Measurements from ENCODE around the gene GNG2.

GNG2 gene

DNA sequence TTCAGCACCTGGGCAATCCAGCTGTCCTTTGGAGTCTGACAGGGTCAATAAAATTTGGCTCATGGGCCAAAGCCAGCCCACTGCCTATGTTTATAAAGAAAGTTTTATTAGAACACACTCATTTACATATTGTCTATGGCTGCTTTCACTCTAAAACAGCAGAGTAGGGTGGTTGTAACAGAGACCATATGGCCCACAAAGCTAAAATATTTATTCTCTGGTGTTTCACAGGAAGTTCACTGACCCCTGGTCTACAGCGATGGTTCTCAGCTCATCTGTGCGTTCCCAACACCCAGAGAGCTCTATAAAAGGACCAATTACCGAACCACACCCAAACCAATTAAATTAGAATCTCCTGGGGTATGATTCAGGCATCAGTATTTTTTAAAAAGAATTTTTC is 91.2 kb downstream of the GNG2 start:
- DNase-seq = no peak

DNA sequence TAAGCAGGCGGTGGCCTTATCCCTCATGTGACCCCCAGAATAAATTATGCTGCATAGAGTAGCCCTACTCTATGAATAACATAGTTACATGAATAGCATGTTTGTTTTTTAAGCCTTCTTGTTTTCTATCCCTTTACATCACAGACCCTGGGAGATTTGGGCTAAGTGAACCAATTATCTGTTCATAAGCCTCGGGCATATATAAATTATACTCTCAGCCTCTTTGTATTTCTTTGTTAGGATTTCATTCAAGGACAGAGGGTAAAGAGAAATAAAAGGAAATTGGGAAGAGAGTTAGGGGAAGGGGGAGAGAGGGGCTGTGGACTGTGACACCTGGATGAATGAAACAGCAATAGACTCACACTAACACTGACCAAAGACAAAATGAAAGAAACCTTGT is 93.6 kb downstream of the GNG2 start:
- peak in 2 of 3 experiments; percentile 68 to 96 for DNase-seq

DNA sequence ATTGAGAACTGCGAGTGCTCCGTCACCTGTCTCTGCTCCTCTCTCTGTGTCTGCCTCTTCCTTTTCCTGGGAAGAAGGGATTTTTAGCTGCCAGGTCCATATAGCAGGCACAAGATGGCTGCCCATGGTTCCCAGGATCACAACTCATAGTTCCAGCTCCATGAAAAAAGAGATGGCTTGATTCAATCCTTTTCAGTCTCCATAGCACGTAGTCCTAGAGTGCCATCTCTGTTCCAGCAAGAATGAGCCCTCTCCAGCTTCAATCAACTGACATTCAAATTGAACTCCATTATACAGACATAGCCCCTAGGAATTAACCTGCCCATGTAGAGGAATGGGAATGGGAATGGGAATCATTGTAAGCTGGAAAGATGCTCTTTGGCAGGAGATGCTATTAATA is 94.2 kb downstream of the GNG2 start:
- peak in 1 of 3 experiments; percentile 57 for DNase-seq

- no peak for DNase-seq
Observed at GRCh38 chr14:51957950-51958349, 97.5 kb downstream of the GNG2 start.

DNA sequence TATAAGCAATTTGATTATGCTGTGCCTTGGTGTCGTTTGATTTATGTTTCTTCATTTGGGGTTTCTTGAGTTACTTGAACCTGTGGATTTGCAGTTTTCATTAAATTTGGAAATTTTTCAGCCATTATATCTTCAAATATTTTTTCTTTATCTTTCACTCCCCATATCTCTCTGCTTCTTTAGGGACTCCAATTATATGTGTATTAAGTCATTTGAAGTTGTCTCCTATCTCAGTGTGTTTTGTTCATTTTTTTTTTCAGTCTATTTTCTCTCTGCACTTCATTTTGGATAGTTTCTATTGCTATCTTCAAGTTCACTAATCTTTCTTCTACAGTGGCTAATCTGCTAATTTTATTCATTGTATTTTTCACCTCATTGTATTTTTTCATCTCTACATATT is 99.5 kb downstream of the GNG2 start:
- DNase-seq = no peak

- peak in 1 of 3 experiments; percentile 75 for DNase-seq
Observed at GRCh38 chr14:51960866-51961265, 100.5 kb downstream of the GNG2 start.

DNA sequence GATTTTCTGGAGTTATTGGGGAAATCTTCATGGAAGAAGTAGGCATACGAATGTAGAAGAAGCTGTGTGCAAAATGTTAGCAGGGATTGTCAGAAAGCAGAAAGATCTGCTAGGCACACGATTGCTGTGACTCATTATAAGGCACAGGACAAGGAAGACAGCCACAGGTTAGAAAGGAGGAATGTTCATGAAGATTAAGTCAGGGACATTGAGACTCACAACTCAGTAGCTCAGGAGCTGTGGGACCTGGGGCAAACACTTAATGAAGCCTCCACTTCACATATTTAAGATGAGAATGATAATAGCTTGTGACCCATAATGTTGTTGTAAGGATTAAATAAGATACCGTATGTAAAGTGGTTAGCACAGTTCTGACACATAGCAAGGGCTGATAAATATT is 102.3 kb downstream of the GNG2 start:
- peak in 1 of 3 experiments; percentile 63 for DNase-seq

- peak in 1 of 3 experiments; percentile 46 for DNase-seq
Observed at GRCh38 chr14:51963286-51963685, 102.9 kb downstream of the GNG2 start.

GRCh38 chr14:51967521-51967920 is 107.1 kb downstream of the GNG2 start:
- DNase-seq = no peak

- no peak for DNase-seq
Observed at GRCh38 chr14:51969852-51970540, 109.6 kb downstream of the GNG2 start.

- no peak for DNase-seq
Observed at GRCh38 chr14:51972566-51972965, 112.2 kb downstream of the GNG2 start.

- no peak for DNase-seq
Observed at GRCh38 chr14:51977075-51977474, 116.7 kb downstream of the GNG2 start.

GRCh38 chr14:51978681-51979085 is 118.3 kb downstream of the GNG2 start:
- no peak for DNase-seq

DNA sequence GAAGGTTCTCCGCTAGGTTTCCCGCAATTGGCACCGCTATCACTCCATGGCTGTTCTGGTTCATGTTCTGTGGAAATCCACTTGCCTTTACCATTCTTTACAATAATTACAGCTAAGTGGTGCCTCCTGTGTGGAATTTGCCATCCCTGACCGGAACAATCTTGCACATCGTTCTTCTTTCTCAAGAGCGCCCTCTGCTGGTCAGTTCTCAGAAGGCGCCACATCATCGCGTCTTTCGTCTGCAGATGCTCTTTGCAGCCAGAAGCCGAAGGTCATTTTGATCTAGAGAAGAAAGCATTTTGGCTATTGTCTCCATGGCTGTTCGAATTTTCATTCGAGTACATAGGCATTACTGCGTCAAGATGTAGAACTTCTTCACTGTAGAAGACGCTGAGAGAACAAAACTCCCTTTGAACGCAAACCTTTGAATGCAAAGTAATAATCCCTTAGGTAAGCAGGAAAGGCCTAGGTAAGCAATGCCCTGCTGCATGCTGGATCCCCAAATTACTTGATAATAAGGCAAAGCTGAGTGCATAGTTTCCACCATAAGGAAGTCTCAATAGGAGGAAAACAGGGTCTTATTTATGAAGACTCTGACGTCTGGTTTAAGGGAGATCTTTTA is 118.8 kb downstream of the GNG2 start:
- DNase-seq = peak; percentile 83 to 94 (median 88)

- DNase-seq = no peak
Observed at GRCh38 chr14:51981218-51981854, 120.9 kb downstream of the GNG2 start.

DNA sequence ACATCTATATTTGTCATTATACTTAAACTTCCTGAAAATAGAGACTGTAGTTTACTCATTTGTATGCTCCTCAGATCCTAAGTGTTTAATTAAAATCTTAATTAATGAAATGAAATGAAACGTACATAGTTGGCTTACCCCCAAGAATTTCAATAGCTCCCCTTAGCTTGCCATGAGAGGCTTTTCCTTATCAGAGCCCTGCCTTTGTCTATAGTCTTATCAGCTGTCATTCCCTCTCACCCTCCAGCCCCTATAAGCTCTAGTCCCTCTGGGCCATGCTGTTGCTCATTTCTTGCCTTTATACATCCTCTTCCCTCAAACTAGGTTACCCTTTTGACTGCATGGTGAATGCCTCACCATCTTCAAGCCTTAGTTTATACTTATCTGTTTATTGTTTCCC is 127.8 kb downstream of the GNG2 start:
- no peak for DNase-seq

GRCh38 chr14:51989293-51990234 is 129.2 kb downstream of the GNG2 start, which contains the start of gene RTRAF:
Gene RTRAF, plus strand, starts transcription at chr14:51989546. Its CDS starts 94 bp downstream, at chr14:51989640.
- DNase-seq = peak; percentile 96 to 97 (median 97)

DNA sequence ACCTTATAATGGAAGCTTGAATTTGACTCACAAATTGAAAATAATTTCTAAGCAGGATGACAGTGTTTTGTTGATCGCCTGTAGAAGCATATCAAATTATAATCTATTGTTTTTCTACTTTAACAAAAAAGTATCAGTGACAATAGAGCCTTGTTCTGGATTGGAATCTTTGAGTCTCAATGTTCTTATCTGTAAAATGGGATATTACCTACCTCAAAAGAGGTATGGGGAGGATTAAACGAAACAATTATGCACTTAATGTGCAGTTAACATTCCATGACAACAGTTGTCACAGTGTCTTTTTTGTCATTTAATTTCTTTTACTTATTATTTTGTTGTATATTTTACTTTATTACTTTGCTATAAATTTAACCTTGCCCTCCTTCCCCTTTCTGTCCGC is 130.1 kb downstream of the GNG2 start:
- no peak for DNase-seq

- no peak for DNase-seq
Observed at GRCh38 chr14:51993285-51993920, 133.0 kb downstream of the GNG2 start.

- DNase-seq = no peak
Observed at GRCh38 chr14:51996148-51996746, 135.8 kb downstream of the GNG2 start.

DNA sequence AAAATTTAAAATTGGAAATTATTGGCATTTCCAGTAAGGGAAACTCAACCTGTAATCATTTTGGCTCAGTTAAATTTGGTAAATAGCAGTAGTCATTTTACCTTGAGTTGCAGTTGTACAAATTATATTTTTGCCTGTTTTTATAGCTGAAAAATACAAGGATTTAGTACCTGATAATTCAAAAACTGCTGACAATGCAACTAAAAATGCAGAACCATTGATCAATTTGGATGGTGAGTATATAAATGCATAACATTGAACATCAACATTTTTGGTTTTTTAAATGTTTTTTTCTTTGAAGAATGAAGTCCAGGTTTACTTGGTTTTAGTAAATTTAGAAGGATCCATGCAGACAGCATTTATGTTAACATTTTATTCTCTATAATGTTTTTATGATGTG is 137.9 kb downstream of the GNG2 start:
- DNase-seq = no peak

DNA sequence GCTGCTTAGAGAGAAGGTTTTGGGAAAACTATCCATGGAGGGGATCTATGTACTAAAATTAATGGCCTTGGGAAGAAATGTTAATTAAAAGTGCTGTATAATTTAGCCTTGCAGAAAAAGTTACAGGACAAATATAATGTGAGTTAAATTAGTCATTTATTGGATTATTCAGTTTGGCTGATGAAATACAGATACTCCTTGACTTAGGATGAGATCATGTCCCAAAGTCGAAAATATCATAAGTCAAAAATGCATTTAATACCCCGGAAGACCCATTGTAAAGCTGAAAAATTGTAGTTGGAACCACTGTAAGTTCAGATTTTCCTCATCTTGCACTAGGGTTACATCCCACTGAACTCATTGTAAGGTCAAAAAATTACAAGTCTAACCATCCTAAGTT is 138.7 kb downstream of the GNG2 start:
- no peak for DNase-seq

Measured in NCI-H1417 (cell line).